ENCODE measurements around the gene GAK. TPM values are rescaled to one million over a fixed set of nuclear protein-coding genes. Genes with fewer than 3 reads are reported as not detected.

GAK gene
- total RNA-seq, 2 experiments from 2014 or later = 155 to 163 TPM

GRCh38 chr4:835148-836002, 96.7 kb downstream of the GAK start:
- ATAC-seq (no peak), DNase-seq (no peak)
- H3K27me3 Mint-ChIP-seq (ENCODE audit: low read depth) = no peaks in the 10 kb centered on the region
- peaks cover 19% of the 10 kb centered on the region for H3K36me3 Mint-ChIP-seq (ENCODE audit: low read depth)
- POLR2A ChIA-PET = no interaction called here
- CTCF ChIA-PET = no interaction called here
- H3K9me3 Mint-ChIP-seq (ENCODE audit: insufficient read depth) = peaks cover 9% of the 10 kb centered on the region
- no peak overlapping the region for H3K4me3 Mint-ChIP-seq
- H3K4me1 Mint-ChIP-seq (ENCODE audit: low read depth) = peaks cover 21% of the 10 kb centered on the region
- no peak overlapping the region for H3K27ac Mint-ChIP-seq

- Mint-ChIP-seq H3K9me3 (ENCODE audit: insufficient read depth) (peaks cover 3% of the 10 kb centered on the region), H3K36me3 (ENCODE audit: low read depth) (peaks cover 13% of the 10 kb centered on the region), H3K27me3 (ENCODE audit: low read depth) (no peaks in the 10 kb centered on the region), H3K4me1 (ENCODE audit: low read depth) (peaks cover 15% of the 10 kb centered on the region), H3K4me3 (no peak overlapping the region), H3K27ac (no peak overlapping the region)
- DNase-seq (no peak), ATAC-seq (no peak)
- ChIA-PET POLR2A (no interaction called here), CTCF (no interaction called here)
Observed at GRCh38 chr4:834368-835147, 97.6 kb downstream of the GAK start.

DNA sequence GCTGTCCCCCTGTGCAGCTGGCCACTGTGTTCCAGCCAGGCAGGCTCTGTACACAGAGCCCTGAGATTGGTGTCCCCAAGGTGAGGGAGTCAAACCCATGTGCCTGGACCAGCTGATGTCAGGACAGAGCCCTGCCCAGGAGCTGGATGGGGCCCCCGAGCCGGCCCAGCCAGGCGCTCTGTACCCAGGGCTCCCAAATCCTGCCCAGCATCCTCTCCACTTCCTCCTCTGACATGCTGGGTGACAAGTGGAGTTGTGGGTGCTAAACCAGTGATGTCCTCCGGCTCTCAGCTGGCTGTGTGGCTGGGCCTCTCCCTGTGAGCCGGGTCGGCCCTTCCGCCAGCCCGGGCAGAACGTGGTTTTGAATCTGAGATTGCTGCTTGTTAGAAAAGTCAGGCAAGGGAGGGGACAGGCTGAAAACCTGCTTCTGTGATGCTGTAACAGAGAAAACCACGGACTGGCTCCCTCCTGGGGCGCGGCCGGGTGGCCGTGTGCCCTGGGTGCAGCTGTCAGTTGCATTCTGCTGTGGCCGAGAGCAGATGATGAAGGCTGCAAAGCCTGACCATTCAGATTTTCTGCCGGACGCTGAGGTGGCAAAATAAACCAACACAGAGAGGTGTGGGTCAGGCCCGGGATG, 98.3 kb downstream of the GAK start:
- peaks cover 7% of the 10 kb centered on the region for H3K36me3 Mint-ChIP-seq (ENCODE audit: low read depth)
- CTCF ChIA-PET = no interaction called here
- no peak for DNase-seq
- no peak overlapping the region for H3K4me3 Mint-ChIP-seq
- no peak for ATAC-seq
- POLR2A ChIA-PET = no interaction called here
- no peak overlapping the region for H3K27ac Mint-ChIP-seq
- no peaks in the 10 kb centered on the region for H3K27me3 Mint-ChIP-seq (ENCODE audit: low read depth)
- peaks cover 13% of the 10 kb centered on the region for H3K4me1 Mint-ChIP-seq (ENCODE audit: low read depth)
- no peaks in the 10 kb centered on the region for H3K9me3 Mint-ChIP-seq (ENCODE audit: insufficient read depth)

GRCh38 chr4:833156-833555, 99.0 kb downstream of the GAK start:
- ChIA-PET CTCF (interaction anchor here (0.6 kb wide), 1 partner anchor 19 kb away, joined by 3 read pairs; no protein-coding TSS in a partner anchor), POLR2A (no interaction called here)
- Mint-ChIP-seq H3K4me3 (no peak overlapping the region), H3K9me3 (ENCODE audit: insufficient read depth) (no peaks in the 10 kb centered on the region), H3K27ac (peak overlapping the region; percentile 10), H3K27me3 (ENCODE audit: low read depth) (peaks cover 4% of the 10 kb centered on the region), H3K36me3 (ENCODE audit: low read depth) (peaks cover 6% of the 10 kb centered on the region), H3K4me1 (ENCODE audit: low read depth) (peaks cover 13% of the 10 kb centered on the region)
- ATAC-seq (peak; percentile 35), DNase-seq (peak; percentile 40)

DNA sequence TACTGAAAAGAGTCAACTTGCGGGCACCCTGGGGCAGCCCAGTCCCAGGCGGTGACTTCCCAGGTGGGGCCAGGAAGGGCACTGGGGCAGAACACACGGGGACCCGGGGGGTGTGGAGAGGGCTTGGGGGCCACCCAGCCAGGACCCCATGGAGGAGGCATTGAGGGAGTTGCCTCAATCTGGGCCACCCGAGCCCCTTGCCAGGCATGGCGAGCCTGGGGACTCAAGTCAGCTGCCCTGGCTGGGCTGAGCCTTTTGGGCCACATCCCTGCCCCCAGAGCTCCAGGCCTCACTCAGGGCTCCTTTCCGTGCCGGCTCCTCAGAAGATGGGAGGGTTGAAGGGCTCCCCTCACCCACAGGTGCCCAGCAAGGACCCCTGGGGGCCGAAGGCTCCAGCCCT, 99.6 kb downstream of the GAK start:
- H3K9me3 Mint-ChIP-seq (ENCODE audit: insufficient read depth) = no peaks in the 10 kb centered on the region
- peaks cover 2% of the 10 kb centered on the region for H3K36me3 Mint-ChIP-seq (ENCODE audit: low read depth)
- ChIA-PET CTCF (interaction anchor here (0.6 kb wide), 1 partner anchor 19 kb away, joined by 3 read pairs; no protein-coding TSS in a partner anchor), POLR2A (no interaction called here)
- H3K4me3 Mint-ChIP-seq = no peak overlapping the region
- H3K27ac Mint-ChIP-seq = no peak overlapping the region
- H3K27me3 Mint-ChIP-seq (ENCODE audit: low read depth) = peaks cover 10% of the 10 kb centered on the region
- DNase-seq (no peak), ATAC-seq (no peak)
- peaks cover 13% of the 10 kb centered on the region for H3K4me1 Mint-ChIP-seq (ENCODE audit: low read depth)

GRCh38 chr4:832108-832507, 100.0 kb downstream of the GAK start:
- no peak overlapping the region for H3K27ac Mint-ChIP-seq
- H3K9me3 Mint-ChIP-seq (ENCODE audit: insufficient read depth) = no peaks in the 10 kb centered on the region
- peaks cover 14% of the 10 kb centered on the region for H3K27me3 Mint-ChIP-seq (ENCODE audit: low read depth)
- H3K36me3 Mint-ChIP-seq (ENCODE audit: low read depth) = peaks cover 2% of the 10 kb centered on the region
- DNase-seq = no peak
- no peak overlapping the region for H3K4me3 Mint-ChIP-seq
- peaks cover 13% of the 10 kb centered on the region for H3K4me1 Mint-ChIP-seq (ENCODE audit: low read depth)
- ChIA-PET CTCF (no interaction called here), POLR2A (no interaction called here)
- no peak for ATAC-seq

DNA sequence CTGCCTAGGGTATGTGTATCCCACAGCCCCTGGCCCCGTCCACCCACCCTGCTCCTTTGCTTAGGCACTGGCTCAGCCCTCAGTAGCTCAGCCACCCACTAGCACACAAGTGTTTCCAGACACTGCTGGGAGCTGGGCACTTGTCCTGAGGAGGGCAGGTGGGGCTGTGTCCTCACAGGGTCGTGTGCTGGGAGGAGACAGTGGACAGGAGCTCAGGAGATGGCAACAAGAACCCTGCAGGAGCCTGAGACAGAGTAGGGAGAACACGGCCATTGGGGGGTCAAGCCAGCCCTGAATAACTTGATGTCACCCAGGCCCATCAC, 100.7 kb downstream of the GAK start:
- H3K27ac Mint-ChIP-seq = no peak overlapping the region
- peaks cover 2% of the 10 kb centered on the region for H3K36me3 Mint-ChIP-seq (ENCODE audit: low read depth)
- ChIA-PET POLR2A (no interaction called here), CTCF (no interaction called here)
- no peak for DNase-seq
- no peak overlapping the region for H3K4me3 Mint-ChIP-seq
- no peak for ATAC-seq
- peaks cover 15% of the 10 kb centered on the region for H3K27me3 Mint-ChIP-seq (ENCODE audit: low read depth)
- peaks cover 13% of the 10 kb centered on the region for H3K4me1 Mint-ChIP-seq (ENCODE audit: low read depth)
- H3K9me3 Mint-ChIP-seq (ENCODE audit: insufficient read depth) = no peaks in the 10 kb centered on the region

GRCh38 chr4:830601-831482, 101.3 kb downstream of the GAK start:
- Mint-ChIP-seq H3K4me1 (ENCODE audit: low read depth) (peaks cover 13% of the 10 kb centered on the region), H3K9me3 (ENCODE audit: insufficient read depth) (no peaks in the 10 kb centered on the region), H3K4me3 (no peak overlapping the region), H3K27ac (no peak overlapping the region), H3K27me3 (ENCODE audit: low read depth) (peaks cover 15% of the 10 kb centered on the region), H3K36me3 (ENCODE audit: low read depth) (peaks cover under 1% of the 10 kb centered on the region)
- ChIA-PET CTCF (no interaction called here), POLR2A (no interaction called here)
- DNase-seq = no peak
- no peak for ATAC-seq

DNA sequence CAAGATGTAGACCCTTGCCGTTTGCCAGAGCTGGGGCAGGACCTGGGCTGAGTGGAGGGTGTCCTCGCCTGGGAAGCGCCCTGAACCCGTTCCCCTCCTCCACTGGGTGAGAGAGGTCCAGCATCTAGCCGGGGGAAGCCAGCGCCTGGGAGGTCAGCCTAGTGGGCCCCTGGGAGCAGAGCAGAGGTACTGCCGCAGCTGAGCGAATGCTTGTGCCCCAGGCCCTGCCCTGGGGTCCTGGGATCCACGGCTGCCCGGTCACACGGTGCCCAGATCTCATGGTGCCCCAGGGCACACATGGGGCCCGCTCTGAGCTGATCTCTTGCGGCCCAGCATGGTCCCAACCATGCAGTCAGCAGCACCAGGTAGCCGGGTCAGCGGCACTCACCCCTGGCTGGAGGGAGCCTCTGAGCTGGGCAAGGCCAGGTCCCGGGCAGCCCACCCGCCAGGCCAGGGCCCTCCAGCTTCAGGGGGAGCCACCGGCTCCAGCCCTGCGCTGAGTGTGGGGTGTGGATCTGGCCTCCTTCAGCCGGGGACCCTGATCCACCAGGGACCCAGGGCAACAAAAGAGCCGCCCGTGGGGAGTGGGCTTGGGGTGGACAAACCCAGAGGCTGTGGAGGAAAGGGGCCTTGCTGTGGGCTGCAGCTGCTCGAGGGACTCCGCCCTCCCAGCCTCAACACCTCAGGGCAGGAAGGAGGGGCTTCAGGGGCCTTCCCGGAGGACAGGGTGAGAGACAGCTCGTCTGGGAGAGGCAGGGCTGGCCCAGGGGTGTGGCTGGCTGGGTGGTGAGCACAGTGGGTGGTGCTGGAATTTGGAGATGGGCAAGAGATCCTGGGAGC, 102.1 kb downstream of the GAK start:
- DNase-seq (no peak), ATAC-seq (no peak)
- H3K27ac Mint-ChIP-seq = no peak overlapping the region
- H3K9me3 Mint-ChIP-seq (ENCODE audit: insufficient read depth) = no peaks in the 10 kb centered on the region
- ChIA-PET CTCF (no interaction called here), POLR2A (no interaction called here)
- peaks cover 13% of the 10 kb centered on the region for H3K4me1 Mint-ChIP-seq (ENCODE audit: low read depth)
- H3K4me3 Mint-ChIP-seq = no peak overlapping the region
- H3K36me3 Mint-ChIP-seq (ENCODE audit: low read depth) = no peaks in the 10 kb centered on the region
- peaks cover 15% of the 10 kb centered on the region for H3K27me3 Mint-ChIP-seq (ENCODE audit: low read depth)

DNA sequence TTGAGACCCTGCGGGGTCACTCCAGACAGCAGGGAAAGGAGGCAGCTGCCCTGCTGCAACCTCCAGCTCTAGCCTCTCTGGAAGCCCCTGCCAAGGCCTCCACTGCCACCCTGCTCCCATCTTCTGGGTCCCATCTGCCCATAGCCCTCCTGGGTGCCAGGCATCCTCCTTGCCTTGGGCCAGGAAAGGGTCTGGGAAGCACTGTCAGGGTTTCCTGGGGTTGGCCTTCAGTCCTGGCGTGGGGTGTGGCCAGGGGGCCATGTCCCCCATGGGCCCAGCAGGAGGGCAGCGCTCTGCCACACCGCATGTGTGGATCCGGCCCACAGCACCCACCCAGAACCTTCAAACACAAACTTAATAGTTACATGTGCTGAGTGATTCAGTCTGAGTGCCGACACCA, 102.8 kb downstream of the GAK start:
- POLR2A ChIA-PET = no interaction called here
- no peak for DNase-seq
- CTCF ChIA-PET = interaction anchor here (1.4 kb wide), 1 partner anchor 158 kb away, joined by 3 read pairs; the partner anchor contains the start of gene IDUA
- Mint-ChIP-seq H3K27ac (no peak overlapping the region), H3K4me3 (no peak overlapping the region), H3K36me3 (ENCODE audit: low read depth) (no peaks in the 10 kb centered on the region), H3K9me3 (ENCODE audit: insufficient read depth) (no peaks in the 10 kb centered on the region), H3K27me3 (ENCODE audit: low read depth) (peaks cover 17% of the 10 kb centered on the region), H3K4me1 (ENCODE audit: low read depth) (peaks cover 15% of the 10 kb centered on the region)
- no peak for ATAC-seq

All from activated CD8-positive, alpha-beta T cell treated with anti-CD3 and anti-CD28 coated beads, Interleukin-2, amount 10 ng/mL, durations not matched to agents 7 days and 5 days (primary cell).